WTC11 (cell line): ENCODE data around the gene ACSF2. TPM values are rescaled to one million over a fixed set of nuclear protein-coding genes. Genes with fewer than 3 reads are reported as not detected.

Source experiments
- ATAC-seq: fragments of 200-7000 bp; cut with Tn5 transposase; 2 replicates; pipeline ENCODE4 v1.10.0; 2021; ENCODE audit warnings: mild to moderate bottlenecking, moderate library complexity
- CTCF ChIA-PET: fragments of 300-600 bp; sonication (Branson Sonifier 250); formaldehyde crosslinking; loops from one replicate; lab custom pipeline; 2021; ENCODE audit warnings: antibody characterized with exemption; lab: Charles Lee
- POLR2A ChIA-PET: fragments of 350-600 bp; sonication (Branson Sonifier 250); formaldehyde crosslinking; loops from one replicate; lab custom pipeline; 2021; ENCODE audit warnings: antibody characterized with exemption; lab: Charles Lee
- DNase-seq: peaks from one replicate; pipeline ENCODE4 v3.0.0; 2021; ENCODE audit warnings: low spot score
- H3K27ac Mint-ChIP-seq: 2 replicates; pipeline ENCODE4 v1.8.0; 2021; ENCODE audit warnings: mixed read lengths
- H3K27me3 Mint-ChIP-seq: 2 replicates; pipeline ENCODE4 v1.8.0; 2021; ENCODE audit warnings: low read depth, mild to moderate bottlenecking, moderate library complexity, mixed read lengths
- H3K36me3 Mint-ChIP-seq: 2 replicates; pipeline ENCODE4 v1.8.0; 2021; ENCODE audit warnings: mixed read lengths
- H3K4me1 Mint-ChIP-seq: 2 replicates; pipeline ENCODE4 v1.8.0; 2022; ENCODE audit warnings: mixed read lengths
- H3K4me3 Mint-ChIP-seq: 2 replicates; pipeline ENCODE4 v1.8.0; 2021; ENCODE audit warnings: mild to moderate bottlenecking, moderate library complexity, mixed read lengths
- H3K9me3 Mint-ChIP-seq: 2 replicates; pipeline ENCODE4 v1.8.0; 2021; ENCODE audit warnings: mixed read lengths
- ATF1 ChIP-seq: sonication (generic); formaldehyde crosslinking; IDR thresholded peaks from 2 replicates; pipeline ENCODE4 v1.8.1; 2023; ENCODE audit warnings: mild to moderate bottlenecking, moderate library complexity, missing genetic modification reagents
- FOXK1 ChIP-seq: sonication (generic); formaldehyde crosslinking; IDR thresholded peaks from 2 replicates; pipeline ENCODE4 v1.8.0; 2022; ENCODE audit warnings: mild to moderate bottlenecking, moderate library complexity, missing genetic modification reagents
- HMGA2 ChIP-seq: fragments of 250-450 bp; sonication (Bioruptor Pico); IDR thresholded peaks from 2 replicates; pipeline ENCODE4 v1.4.0; 2021; ENCODE audit warnings: mild to moderate bottlenecking, moderate library complexity
- NFATC4 ChIP-seq: fragments of 250-450 bp; sonication (Bioruptor Pico); IDR thresholded peaks from 2 replicates; pipeline ENCODE4 v1.9.0; 2021; ENCODE audit warnings: mild to moderate bottlenecking
- NFE2L1 ChIP-seq: sonication (generic); formaldehyde crosslinking; IDR thresholded peaks from 2 replicates; pipeline ENCODE4 v1.8.1; 2023; ENCODE audit warnings: missing genetic modification reagents
- NFYB ChIP-seq: sonication (generic); formaldehyde crosslinking; conservative IDR thresholded peaks from 2 replicates; pipeline ENCODE4 v1.8.0; 2022; ENCODE audit warnings: low read depth, missing genetic modification reagents
- RORB ChIP-seq: fragments of 250-450 bp; sonication (Bioruptor Pico); IDR thresholded peaks from 2 replicates; pipeline ENCODE4 v1.9.0; 2021; ENCODE audit warnings: mild to moderate bottlenecking
- SP1 ChIP-seq: sonication (generic); formaldehyde crosslinking; conservative IDR thresholded peaks from 2 replicates; pipeline ENCODE4 v1.8.1; 2022; ENCODE audit warnings: missing genetic modification reagents
- TP53 ChIP-seq: sonication (generic); formaldehyde crosslinking; IDR thresholded peaks from 2 replicates; pipeline ENCODE4 v1.8.1; 2023; ENCODE audit warnings: mild to moderate bottlenecking, missing genetic modification reagents
- ZNF138 ChIP-seq: sonication (generic); formaldehyde crosslinking; conservative IDR thresholded peaks from 2 replicates; pipeline ENCODE4 v1.8.1; 2022; ENCODE audit warnings: mild to moderate bottlenecking, moderate library complexity, missing genetic modification reagents
- ZNF317 ChIP-seq: sonication (generic); formaldehyde crosslinking; IDR thresholded peaks from 2 replicates; pipeline ENCODE4 v1.8.1; 2023; ENCODE audit warnings: low read depth, mild to moderate bottlenecking, moderate library complexity, missing genetic modification reagents, borderline replicate concordance
- total RNA-seq: library from RNA; stranded (reverse); gene quantifications from 3 replicates; pipeline ENCODE4 v1.2.3, GENCODE V29; 2021
- TF ChIP-seq, protein P1 (sequence below): sonication (generic); formaldehyde crosslinking; IDR thresholded peaks from 2 replicates; pipeline ENCODE4 v1.8.1; 2022; ENCODE audit warnings: low read depth, missing genetic modification reagents, borderline replicate concordance
- TF ChIP-seq, protein P2 (sequence below): sonication (generic); formaldehyde crosslinking; IDR thresholded peaks from 2 replicates; pipeline ENCODE4 v1.8.1; 2023; ENCODE audit warnings: mild to moderate bottlenecking, missing genetic modification reagents, moderate library complexity
- TF ChIP-seq, protein P3 (sequence below): fragments of 250-450 bp; sonication (Bioruptor Pico); IDR thresholded peaks from 2 replicates; pipeline ENCODE4 v2.1.2; 2022; ENCODE audit warnings: mild to moderate bottlenecking, moderate library complexity
- TF ChIP-seq, protein P4 (sequence below): fragments of 250-450 bp; sonication (Bioruptor Pico); IDR thresholded peaks from 2 replicates; pipeline ENCODE4 v1.9.0; 2021; ENCODE audit warnings: moderate library complexity, mild to moderate bottlenecking, inconsistent platforms, borderline replicate concordance
- TF ChIP-seq, protein P5 (sequence below): sonication (generic); formaldehyde crosslinking; IDR thresholded peaks from 2 replicates; pipeline ENCODE4 v1.8.0; 2023; ENCODE audit warnings: missing genetic modification reagents
- TF ChIP-seq, protein P6 (sequence below): fragments of 200-600 bp; IDR thresholded peaks from 2 replicates; pipeline ENCODE4 v1.8.0; 2022; ENCODE audit warnings: antibody characterized with exemption
- TF ChIP-seq, protein P7 (sequence below): sonication (generic); formaldehyde crosslinking; conservative IDR thresholded peaks from 2 replicates; pipeline ENCODE4 v1.8.1; 2022; ENCODE audit warnings: mild to moderate bottlenecking, missing genetic modification reagents
- TF ChIP-seq, protein P8 (sequence below): sonication (generic); formaldehyde crosslinking; IDR thresholded peaks from 2 replicates; pipeline ENCODE4 v1.8.1; 2022; ENCODE audit warnings: low read depth, mild to moderate bottlenecking, moderate library complexity, missing genetic modification reagents, borderline replicate concordance

ACSF2 gene
- total RNA-seq, 1 experiment from 2014 or later = 19.9 TPM

DNA sequence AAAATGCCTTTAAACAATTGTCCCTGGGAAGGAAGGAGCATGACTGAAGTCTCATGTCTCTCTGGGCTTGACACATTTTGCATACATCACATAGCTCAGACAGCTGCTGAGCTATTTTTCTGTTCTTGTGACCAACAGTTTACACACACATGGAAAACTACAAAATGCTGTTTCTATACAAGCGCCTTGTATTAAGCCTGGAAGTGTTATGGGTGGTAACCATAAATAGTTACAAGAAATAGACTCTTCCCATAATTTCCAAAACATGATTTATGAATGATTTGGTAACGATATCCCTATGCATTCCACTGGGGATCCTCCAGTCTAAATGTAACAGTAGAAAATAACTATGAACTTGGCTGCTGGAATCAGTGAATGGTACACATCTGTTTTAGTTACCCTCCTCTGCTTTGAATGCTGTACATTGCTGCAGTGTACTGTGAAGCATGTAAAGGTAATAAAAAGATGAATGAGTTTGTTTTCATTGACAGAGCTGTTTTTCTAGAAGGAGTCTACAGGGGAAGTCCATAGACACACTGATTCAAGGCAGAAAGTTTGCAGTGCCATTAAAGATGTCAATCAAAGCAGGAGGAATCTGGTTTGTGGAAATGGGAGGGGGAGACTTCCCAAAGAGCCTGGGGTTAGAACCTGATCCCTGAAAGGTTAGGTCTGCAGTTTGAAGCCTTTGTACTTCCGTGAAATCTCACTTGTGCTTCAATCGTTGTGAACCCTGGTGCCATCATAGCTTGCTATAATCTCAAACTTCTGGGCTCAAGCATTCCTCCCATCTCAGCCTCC is 5.0 kb downstream of the ACSF2 start:
- ATAC-seq (no peak), DNase-seq (no peak)
- ChIA-PET POLR2A (no interaction called here), CTCF (interaction anchor here (0.9 to 2.1 kb wide), 3 partner anchors 33 to 69 kb away, joined by 4 to 16 read pairs (median 4); partner anchors contain the start of gene LRRC59)
- no peaks in the 10 kb centered on the region for H3K27me3 Mint-ChIP-seq
- no peaks in the 10 kb centered on the region for H3K36me3 Mint-ChIP-seq
- TF ChIP-seq, protein P1, sequence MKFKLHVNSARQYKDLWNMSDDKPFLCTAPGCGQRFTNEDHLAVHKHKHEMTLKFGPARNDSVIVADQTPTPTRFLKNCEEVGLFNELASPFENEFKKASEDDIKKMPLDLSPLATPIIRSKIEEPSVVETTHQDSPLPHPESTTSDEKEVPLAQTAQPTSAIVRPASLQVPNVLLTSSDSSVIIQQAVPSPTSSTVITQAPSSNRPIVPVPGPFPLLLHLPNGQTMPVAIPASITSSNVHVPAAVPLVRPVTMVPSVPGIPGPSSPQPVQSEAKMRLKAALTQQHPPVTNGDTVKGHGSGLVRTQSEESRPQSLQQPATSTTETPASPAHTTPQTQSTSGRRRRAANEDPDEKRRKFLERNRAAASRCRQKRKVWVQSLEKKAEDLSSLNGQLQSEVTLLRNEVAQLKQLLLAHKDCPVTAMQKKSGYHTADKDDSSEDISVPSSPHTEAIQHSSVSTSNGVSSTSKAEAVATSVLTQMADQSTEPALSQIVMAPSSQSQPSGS (CRISPR knock-in tag) = no peak
- TF ChIP-seq, protein P2, sequence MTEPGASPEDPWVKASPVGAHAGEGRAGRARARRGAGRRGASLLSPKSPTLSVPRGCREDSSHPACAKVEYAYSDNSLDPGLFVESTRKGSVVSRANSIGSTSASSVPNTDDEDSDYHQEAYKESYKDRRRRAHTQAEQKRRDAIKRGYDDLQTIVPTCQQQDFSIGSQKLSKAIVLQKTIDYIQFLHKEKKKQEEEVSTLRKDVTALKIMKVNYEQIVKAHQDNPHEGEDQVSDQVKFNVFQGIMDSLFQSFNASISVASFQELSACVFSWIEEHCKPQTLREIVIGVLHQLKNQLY (CRISPR knock-in tag) = no peak
- TF ChIP-seq, protein P3, sequence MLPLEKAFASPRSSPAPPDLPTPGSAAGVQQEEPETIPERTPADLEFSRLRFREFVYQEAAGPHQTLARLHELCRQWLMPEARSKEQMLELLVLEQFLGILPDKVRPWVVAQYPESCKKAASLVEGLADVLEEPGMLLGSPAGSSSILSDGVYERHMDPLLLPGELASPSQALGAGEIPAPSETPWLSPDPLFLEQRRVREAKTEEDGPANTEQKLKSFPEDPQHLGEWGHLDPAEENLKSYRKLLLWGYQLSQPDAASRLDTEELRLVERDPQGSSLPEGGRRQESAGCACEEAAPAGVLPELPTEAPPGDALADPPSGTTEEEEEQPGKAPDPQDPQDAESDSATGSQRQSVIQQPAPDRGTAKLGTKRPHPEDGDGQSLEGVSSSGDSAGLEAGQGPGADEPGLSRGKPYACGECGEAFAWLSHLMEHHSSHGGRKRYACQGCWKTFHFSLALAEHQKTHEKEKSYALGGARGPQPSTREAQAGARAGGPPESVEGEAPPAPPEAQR (CRISPR knock-in tag) = no peak
- no peak for TF ChIP-seq RORB (CRISPR knock-in tag)
- TF ChIP-seq, protein P4, sequence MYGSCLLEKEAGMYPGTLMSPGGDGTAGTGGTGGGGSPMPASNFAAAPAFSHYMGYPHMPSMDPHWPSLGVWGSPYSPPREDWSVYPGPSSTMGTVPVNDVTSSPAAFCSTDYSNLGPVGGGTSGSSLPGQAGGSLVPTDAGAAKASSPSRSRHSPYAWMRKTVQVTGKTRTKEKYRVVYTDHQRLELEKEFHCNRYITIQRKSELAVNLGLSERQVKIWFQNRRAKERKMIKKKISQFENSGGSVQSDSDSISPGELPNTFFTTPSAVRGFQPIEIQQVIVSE (CRISPR knock-in tag) = no peak
- no peak for TF ChIP-seq ZNF138
- TF ChIP-seq TP53 (CRISPR knock-in tag) = no peak
- no peak for TF ChIP-seq NFE2L1 (CRISPR knock-in tag)
- TF ChIP-seq, protein P5, sequence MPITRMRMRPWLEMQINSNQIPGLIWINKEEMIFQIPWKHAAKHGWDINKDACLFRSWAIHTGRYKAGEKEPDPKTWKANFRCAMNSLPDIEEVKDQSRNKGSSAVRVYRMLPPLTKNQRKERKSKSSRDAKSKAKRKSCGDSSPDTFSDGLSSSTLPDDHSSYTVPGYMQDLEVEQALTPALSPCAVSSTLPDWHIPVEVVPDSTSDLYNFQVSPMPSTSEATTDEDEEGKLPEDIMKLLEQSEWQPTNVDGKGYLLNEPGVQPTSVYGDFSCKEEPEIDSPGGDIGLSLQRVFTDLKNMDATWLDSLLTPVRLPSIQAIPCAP (CRISPR knock-in tag) = no peak
- no peak for TF ChIP-seq NFYB (CRISPR knock-in tag)
- no peak for TF ChIP-seq ZNF317 (CRISPR knock-in tag)
- TF ChIP-seq NFATC4 = no peak
- TF ChIP-seq HMGA2 = no peak
- TF ChIP-seq, protein P6, sequence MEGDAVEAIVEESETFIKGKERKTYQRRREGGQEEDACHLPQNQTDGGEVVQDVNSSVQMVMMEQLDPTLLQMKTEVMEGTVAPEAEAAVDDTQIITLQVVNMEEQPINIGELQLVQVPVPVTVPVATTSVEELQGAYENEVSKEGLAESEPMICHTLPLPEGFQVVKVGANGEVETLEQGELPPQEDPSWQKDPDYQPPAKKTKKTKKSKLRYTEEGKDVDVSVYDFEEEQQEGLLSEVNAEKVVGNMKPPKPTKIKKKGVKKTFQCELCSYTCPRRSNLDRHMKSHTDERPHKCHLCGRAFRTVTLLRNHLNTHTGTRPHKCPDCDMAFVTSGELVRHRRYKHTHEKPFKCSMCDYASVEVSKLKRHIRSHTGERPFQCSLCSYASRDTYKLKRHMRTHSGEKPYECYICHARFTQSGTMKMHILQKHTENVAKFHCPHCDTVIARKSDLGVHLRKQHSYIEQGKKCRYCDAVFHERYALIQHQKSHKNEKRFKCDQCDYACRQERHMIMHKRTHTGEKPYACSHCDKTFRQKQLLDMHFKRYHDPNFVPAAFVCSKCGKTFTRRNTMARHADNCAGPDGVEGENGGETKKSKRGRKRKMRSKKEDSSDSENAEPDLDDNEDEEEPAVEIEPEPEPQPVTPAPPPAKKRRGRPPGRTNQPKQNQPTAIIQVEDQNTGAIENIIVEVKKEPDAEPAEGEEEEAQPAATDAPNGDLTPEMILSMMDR = no peak
- no peak for TF ChIP-seq ATF1 (CRISPR knock-in tag)
- no peak for TF ChIP-seq SP1 (CRISPR knock-in tag)
- TF ChIP-seq, protein P7, sequence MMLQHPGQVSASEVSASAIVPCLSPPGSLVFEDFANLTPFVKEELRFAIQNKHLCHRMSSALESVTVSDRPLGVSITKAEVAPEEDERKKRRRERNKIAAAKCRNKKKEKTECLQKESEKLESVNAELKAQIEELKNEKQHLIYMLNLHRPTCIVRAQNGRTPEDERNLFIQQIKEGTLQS (CRISPR knock-in tag) = no peak
- no peak for TF ChIP-seq FOXK1
- TF ChIP-seq, protein P8, sequence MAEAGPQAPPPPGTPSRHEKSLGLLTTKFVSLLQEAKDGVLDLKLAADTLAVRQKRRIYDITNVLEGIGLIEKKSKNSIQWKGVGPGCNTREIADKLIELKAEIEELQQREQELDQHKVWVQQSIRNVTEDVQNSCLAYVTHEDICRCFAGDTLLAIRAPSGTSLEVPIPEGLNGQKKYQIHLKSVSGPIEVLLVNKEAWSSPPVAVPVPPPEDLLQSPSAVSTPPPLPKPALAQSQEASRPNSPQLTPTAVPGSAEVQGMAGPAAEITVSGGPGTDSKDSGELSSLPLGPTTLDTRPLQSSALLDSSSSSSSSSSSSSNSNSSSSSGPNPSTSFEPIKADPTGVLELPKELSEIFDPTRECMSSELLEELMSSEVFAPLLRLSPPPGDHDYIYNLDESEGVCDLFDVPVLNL (CRISPR knock-in tag) = no peak
- H3K4me3 Mint-ChIP-seq = no peak overlapping the region
- H3K4me1 Mint-ChIP-seq = peaks cover 22% of the 10 kb centered on the region
- no peak overlapping the region for H3K27ac Mint-ChIP-seq
- H3K9me3 Mint-ChIP-seq = no peaks in the 10 kb centered on the region
